Measurements from ENCODE around the gene HAPSTR1.

The HAPSTR1 gene

GRCh38 chr16:9055661-9056060 is 35.8 kb upstream of the HAPSTR1 start:
- DNase-seq: no peak
- H3K4me1 ChIP-seq: no peaks in the 10 kb centered on the region; the same call in 1 of the 2 replicates
- H3K36me3 ChIP-seq: no peaks in the 10 kb centered on the region
- H3K27me3 ChIP-seq: no peaks in the 10 kb centered on the region
- no peak overlapping the region for H3K4me3 ChIP-seq (ENCODE audit: low read depth, low read length)
- H3K9me3 ChIP-seq: no peaks in the 10 kb centered on the region
- no peak for TF ChIP-seq CTCF (IDR thresholded peaks at IDR 0.05; ENCODE audit: low read depth, low read length)

- Histone ChIP-seq H3K9me3 (no peaks in the 10 kb centered on the region), H3K27me3 (no peaks in the 10 kb centered on the region), H3K4me3 (ENCODE audit: low read depth, low read length) (no peak overlapping the region), H3K4me1 (no peaks in the 10 kb centered on the region; the same call in 1 of the 2 replicates), H3K36me3 (no peaks in the 10 kb centered on the region)
- no peak for DNase-seq
- no peak for TF ChIP-seq CTCF (IDR thresholded peaks at IDR 0.05; ENCODE audit: low read depth, low read length)
Measured at GRCh38 chr16:9056061-9056460, 35.4 kb upstream of the HAPSTR1 start.

- H3K9me3 ChIP-seq: no peaks in the 10 kb centered on the region
- no peaks in the 10 kb centered on the region for H3K36me3 ChIP-seq
- no peaks in the 10 kb centered on the region for H3K27me3 ChIP-seq
- DNase-seq: no peak
- no peak overlapping the region for H3K4me3 ChIP-seq (ENCODE audit: low read depth, low read length)
- H3K4me1 ChIP-seq: no peaks in the 10 kb centered on the region; the same call in 1 of the 2 replicates
- TF ChIP-seq CTCF (IDR thresholded peaks at IDR 0.05; ENCODE audit: low read depth, low read length): no peak
Measured at GRCh38 chr16:9058211-9058610, 33.2 kb upstream of the HAPSTR1 start.

- no peak for TF ChIP-seq CTCF (IDR thresholded peaks at IDR 0.05; ENCODE audit: low read depth, low read length)
- H3K9me3 ChIP-seq: no peaks in the 10 kb centered on the region
- DNase-seq: no peak
Measured at GRCh38 chr16:9060225-9060624, 31.2 kb upstream of the HAPSTR1 start.

GRCh38 chr16:9061358-9061813 is 30.1 kb upstream of the HAPSTR1 start:
- Histone ChIP-seq H3K4me1 (no peaks in the 10 kb centered on the region), H3K9me3 (no peaks in the 10 kb centered on the region), H3K4me3 (ENCODE audit: low read depth, low read length) (no peak overlapping the region), H3K36me3 (no peaks in the 10 kb centered on the region), H3K27me3 (no peaks in the 10 kb centered on the region)
- no peak for TF ChIP-seq CTCF (IDR thresholded peaks at IDR 0.05; ENCODE audit: low read depth, low read length)
- DNase-seq: no peak

More at GRCh38 chr16:9060225-9060624, 31.2 kb upstream of the HAPSTR1 start:
- Histone ChIP-seq H3K36me3 (no peaks in the 10 kb centered on the region), H3K4me1 (no peaks in the 10 kb centered on the region), H3K4me3 (ENCODE audit: low read depth, low read length) (no peak overlapping the region), H3K27me3 (no peaks in the 10 kb centered on the region)

- TF ChIP-seq CTCF (IDR thresholded peaks at IDR 0.05; ENCODE audit: low read depth, low read length): no peak
- Histone ChIP-seq H3K4me3 (ENCODE audit: low read depth, low read length) (no peak overlapping the region), H3K36me3 (no peaks in the 10 kb centered on the region), H3K27me3 (no peaks in the 10 kb centered on the region), H3K4me1 (no peaks in the 10 kb centered on the region), H3K9me3 (no peaks in the 10 kb centered on the region)
- no peak for DNase-seq
Measured at GRCh38 chr16:9062301-9062700, 29.1 kb upstream of the HAPSTR1 start.
